Measurements from ENCODE around the gene TMEM120A.

DNA sequence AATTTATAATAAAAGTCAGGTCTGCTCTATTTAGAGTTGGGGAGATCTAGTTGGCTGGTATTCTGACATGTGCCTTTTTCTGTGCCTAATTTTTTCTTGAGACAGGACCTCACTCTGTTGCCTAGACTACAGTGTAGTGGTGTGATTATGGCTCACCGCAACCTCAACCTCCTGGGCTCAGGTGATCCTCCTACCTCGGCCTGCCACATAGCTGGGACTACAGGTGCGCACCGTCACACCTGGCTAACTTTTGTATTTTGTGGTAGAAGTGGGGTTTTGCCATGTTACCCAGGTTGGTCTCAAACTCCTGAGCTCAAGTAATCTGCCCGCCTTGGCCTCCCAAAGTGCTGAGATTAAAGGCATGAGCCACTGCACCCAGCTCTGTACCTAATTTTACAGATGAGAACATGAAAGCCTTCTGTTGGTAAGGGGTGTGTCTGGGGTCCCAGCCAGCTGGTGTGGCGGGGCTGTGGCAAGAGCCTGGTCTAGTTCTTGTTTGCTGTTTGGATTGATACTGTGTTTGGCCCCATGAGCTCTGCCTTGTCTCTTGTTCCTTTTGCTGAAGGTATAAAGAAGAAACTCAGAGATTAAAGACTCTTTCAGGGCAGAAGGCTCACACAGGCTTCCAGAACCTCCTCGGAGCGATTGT, 48.1 kb downstream of the TMEM120A start:
- TF ChIP-seq, protein P1, sequence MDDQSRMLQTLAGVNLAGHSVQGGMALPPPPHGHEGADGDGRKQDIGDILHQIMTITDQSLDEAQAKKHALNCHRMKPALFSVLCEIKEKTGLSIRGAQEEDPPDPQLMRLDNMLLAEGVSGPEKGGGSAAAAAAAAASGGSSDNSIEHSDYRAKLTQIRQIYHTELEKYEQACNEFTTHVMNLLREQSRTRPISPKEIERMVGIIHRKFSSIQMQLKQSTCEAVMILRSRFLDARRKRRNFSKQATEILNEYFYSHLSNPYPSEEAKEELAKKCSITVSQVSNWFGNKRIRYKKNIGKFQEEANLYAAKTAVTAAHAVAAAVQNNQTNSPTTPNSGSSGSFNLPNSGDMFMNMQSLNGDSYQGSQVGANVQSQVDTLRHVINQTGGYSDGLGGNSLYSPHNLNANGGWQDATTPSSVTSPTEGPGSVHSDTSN (IDR thresholded peaks at IDR 0.05; ENCODE audit: insufficient replicate concordance, low read depth, low read length): no peak
- TF ChIP-seq, protein P2, sequence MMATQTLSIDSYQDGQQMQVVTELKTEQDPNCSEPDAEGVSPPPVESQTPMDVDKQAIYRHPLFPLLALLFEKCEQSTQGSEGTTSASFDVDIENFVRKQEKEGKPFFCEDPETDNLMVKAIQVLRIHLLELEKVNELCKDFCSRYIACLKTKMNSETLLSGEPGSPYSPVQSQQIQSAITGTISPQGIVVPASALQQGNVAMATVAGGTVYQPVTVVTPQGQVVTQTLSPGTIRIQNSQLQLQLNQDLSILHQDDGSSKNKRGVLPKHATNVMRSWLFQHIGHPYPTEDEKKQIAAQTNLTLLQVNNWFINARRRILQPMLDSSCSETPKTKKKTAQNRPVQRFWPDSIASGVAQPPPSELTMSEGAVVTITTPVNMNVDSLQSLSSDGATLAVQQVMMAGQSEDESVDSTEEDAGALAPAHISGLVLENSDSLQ (IDR thresholded peaks at IDR 0.05): no peak
- TF ChIP-seq, protein P3, sequence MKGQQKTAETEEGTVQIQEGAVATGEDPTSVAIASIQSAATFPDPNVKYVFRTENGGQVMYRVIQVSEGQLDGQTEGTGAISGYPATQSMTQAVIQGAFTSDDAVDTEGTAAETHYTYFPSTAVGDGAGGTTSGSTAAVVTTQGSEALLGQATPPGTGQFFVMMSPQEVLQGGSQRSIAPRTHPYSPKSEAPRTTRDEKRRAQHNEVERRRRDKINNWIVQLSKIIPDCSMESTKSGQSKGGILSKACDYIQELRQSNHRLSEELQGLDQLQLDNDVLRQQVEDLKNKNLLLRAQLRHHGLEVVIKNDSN (IDR thresholded peaks at IDR 0.05; ENCODE audit: borderline replicate concordance, extremely low read length, insufficient read depth, low read depth, low read length): no peak
- TF ChIP-seq NFYB (IDR thresholded peaks at IDR 0.05; ENCODE audit: insufficient read depth, low read depth, low read length) (no peak), SMC3 (IDR thresholded peaks at IDR 0.05; ENCODE audit: borderline replicate concordance, low read length) (no peak), YY1 (IDR thresholded peaks at IDR 0.05; ENCODE audit: low read depth, low read length) (no peak), BHLHE40 (IDR thresholded peaks at IDR 0.05; ENCODE audit: borderline replicate concordance in 1 of 2, low read depth in 2 of 2, low read length in 1 of 2) (no peak)

Data from GM12878 (cell line).